Stomach (tissue), 9 donors: Measurements from ENCODE around the gene CSNK2A2. TPM values are rescaled to one million over a fixed set of nuclear protein-coding genes. Genes with fewer than 3 reads are reported as not detected.

ENCODE experiments used
- DNase-seq, 2 donors: peaks; one replicate each; pipeline versions ENCODE4 v3.0.0 to v3.0.0-alpha.2; 2013 to 2019
- H3K27ac ChIP-seq, 5 donors: fragments of 200-600 bp in 4 of 5; sonication (generic) in 4 of 5; one replicate each; pipeline ENCODE4 v1.5.1; 2013 to 2019; ENCODE audit warnings: mild to moderate bottlenecking in 1 of 5, moderate library complexity in 1 of 5
- H3K27me3 ChIP-seq, 3 donors: fragments of 200-600 bp; sonication (generic); one replicate each; pipeline ENCODE4 v1.5.1; 2017 to 2019; ENCODE audit warnings: mixed run types in 1 of 3
- H3K36me3 ChIP-seq, 4 donors: fragments of 200-600 bp; sonication (generic); 1 replicate in 3 of 4; 2 replicates in 1 of 4; pipeline ENCODE4 v1.5.1; 2016 to 2019
- H3K4me1 ChIP-seq, 4 donors: fragments of 200-600 bp; sonication (generic); one replicate each; pipeline ENCODE4 v1.5.1; 2016 to 2019
- H3K4me3 ChIP-seq, 4 donors: fragments of 200-600 bp; sonication (generic) in 3 of 4; one replicate each; pipeline ENCODE4 v1.5.1; 2016 to 2019; ENCODE audit warnings: mild to moderate bottlenecking in 1 of 4
- H3K9me3 ChIP-seq, 4 donors: fragments of 200-600 bp; sonication (generic); one replicate each; pipeline ENCODE4 v1.5.1; 2016 to 2019
- EP300 ChIP-seq: sonication (generic); formaldehyde crosslinking; IDR thresholded peaks from one replicate; pipeline ENCODE4 v1.6.1; 2017; ENCODE audit warnings: antibody characterized with exemption
- POLR2A ChIP-seq, 4 donors: fragments of 450-650 bp; IDR thresholded peaks; one replicate each; pipeline ENCODE4 v1.6.1; 2016; ENCODE audit warnings: antibody characterized with exemption in 4 of 4, control low read depth in 2 of 4, mild to moderate bottlenecking in 1 of 4, moderate library complexity in 1 of 4
- POLR2AphosphoS5 ChIP-seq, 3 donors: sonication (generic); formaldehyde crosslinking; IDR thresholded peaks; one replicate each; pipeline ENCODE4 v1.6.1; 2016; ENCODE audit warnings: antibody characterized with exemption in 3 of 3
- WGBS, 5 donors: extraction: QIAGEN DNeasy Blood & Tissue Kit in 3 of 5; methylation state at CpG; one replicate each; pipeline versions ENCODE4 v1.1.5 to v1.1.7; 2013 to 2018; 5-methylcytosine and 5-hydroxymethylcytosine counted together
- intact Hi-C: fragments of 100-400 bp; cut with DNase I; formaldehyde crosslinking; loops from one replicate; pipeline ENCODE4 v1.15.1; 2023; ENCODE audit warnings: low total_unique reads
- polyA plus RNA-seq, 3 donors: library from polyadenylated mRNA; stranded (reverse); fragments of 200-250 nt; gene quantifications; one replicate each; pipeline ENCODE4 v1.2.3, GENCODE V29; 2013
- total RNA-seq, 5 donors: library from RNA; depleted of rRNA; stranded (reverse); fragments of >200 nt; gene quantifications; one replicate each; pipeline versions ENCODE4 v1.1.0 to v1.2.3, GENCODE V29; 2014 to 2016
- TF ChIP-seq, protein P1 (sequence below), 7 experiments: fragments of 450-650 bp in 4 of 7; fragments of 200-600 bp in 3 of 7; sonication (generic) in 3 of 7; IDR thresholded peaks; one replicate each; pipeline ENCODE4 v1.5.1; 2016 to 2019; ENCODE audit warnings: antibody characterized with exemption in 7 of 7, control low read depth in 2 of 7, mild to moderate bottlenecking in 1 of 7
- donor health status: healthy with polysubstance abuse.
- donor health status: Bipolar disorder and iron deficiency.
- donor health status: healthy.

Gene CSNK2A2
- total and polyA plus RNA-seq, 8 donors, result 13.4 to 83.0 (median 38.9) TPM

DNA sequence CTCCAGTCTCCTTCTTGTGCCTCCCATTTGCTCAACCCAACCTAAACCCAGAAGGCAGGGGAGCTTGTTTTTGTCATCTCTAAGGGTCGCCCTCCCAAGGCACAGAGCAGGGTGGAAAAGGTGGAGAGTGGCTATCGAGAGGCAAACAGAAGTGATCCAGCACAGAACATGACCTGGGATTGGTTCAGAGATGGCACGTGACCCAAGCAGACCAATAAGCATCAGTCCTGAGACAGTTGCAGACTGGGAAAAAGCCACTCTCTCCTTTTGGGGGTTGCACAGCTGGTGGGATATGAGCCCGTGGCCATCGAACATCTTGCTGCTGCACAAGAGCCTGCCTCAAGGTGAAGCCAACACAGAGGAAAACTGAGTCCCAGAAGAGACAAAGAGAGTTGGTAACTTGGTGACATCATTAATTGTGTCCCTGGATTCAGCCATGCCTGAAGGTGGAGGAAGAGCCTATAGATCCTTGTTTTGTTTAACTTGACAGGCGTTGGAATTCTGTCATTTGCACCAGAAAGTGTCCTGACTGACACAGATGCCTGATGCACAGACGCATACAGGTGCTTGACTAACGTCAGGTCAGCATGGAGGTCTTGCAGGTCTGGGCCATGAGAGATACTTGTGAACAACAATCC lies 28.2 kb upstream of the CSNK2A2 start:
- Histone ChIP-seq H3K4me3 (no peak overlapping the region), H3K27me3 (no peaks in the 10 kb centered on the region), H3K9me3 (no peaks in the 10 kb centered on the region), H3K4me1 (no peaks in the 10 kb centered on the region), H3K36me3 (no peaks in the 10 kb centered on the region), H3K27ac (no peak overlapping the region)
- intact Hi-C loops, result no loop called here
- TF ChIP-seq POLR2AphosphoS5 (IDR thresholded peaks at IDR 0.05) (no peak), POLR2A (IDR thresholded peaks at IDR 0.05) (no peak), EP300 (no peak)
- TF ChIP-seq, protein P1, sequence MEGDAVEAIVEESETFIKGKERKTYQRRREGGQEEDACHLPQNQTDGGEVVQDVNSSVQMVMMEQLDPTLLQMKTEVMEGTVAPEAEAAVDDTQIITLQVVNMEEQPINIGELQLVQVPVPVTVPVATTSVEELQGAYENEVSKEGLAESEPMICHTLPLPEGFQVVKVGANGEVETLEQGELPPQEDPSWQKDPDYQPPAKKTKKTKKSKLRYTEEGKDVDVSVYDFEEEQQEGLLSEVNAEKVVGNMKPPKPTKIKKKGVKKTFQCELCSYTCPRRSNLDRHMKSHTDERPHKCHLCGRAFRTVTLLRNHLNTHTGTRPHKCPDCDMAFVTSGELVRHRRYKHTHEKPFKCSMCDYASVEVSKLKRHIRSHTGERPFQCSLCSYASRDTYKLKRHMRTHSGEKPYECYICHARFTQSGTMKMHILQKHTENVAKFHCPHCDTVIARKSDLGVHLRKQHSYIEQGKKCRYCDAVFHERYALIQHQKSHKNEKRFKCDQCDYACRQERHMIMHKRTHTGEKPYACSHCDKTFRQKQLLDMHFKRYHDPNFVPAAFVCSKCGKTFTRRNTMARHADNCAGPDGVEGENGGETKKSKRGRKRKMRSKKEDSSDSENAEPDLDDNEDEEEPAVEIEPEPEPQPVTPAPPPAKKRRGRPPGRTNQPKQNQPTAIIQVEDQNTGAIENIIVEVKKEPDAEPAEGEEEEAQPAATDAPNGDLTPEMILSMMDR (IDR thresholded peaks at IDR 0.05), result no peak
- DNase-seq, result no peak
- WGBS, 5 donors, result 76 to 88% (median 85%) methylated on average over 8 of the region's 8 CpGs

DNA sequence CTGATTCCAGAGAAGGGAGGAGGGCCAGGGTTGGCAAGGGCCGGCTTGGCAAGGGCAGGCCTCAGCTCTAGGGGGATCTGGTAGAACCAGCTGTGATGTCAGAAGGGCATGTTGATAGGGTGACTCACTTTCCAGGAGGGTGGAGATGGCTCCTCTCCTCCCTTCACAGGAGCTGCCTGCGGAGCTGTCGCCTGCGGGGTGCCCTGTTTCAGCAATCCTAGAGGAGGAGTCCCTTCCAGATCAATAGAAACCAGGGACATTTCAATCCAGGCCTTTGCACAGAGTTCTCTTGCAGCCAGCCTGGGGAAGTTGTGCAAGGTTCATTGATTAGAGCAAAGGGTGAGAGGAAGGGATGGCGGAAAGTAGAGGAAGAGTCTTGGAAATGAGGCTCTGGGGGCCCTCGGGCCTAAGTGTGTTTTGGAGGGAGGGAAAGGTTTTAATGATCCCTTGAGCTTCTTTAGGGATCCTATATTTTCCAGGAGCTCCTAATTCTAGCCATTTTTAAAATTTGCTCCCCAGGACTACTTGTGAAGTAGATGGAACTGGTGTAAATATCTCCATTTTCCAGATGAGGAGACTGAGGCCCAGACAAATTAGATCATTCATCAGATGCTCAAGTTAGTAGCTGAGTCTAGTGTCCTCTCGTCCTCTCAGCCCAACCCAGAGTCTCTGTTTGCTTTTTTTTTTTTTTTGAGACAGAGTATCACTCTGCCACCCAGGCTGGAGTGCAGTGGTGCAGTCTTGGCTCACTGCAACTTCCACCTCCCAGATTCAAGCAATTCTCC lies 24.8 kb upstream of the CSNK2A2 start:
- Histone ChIP-seq H3K4me1 (no peaks in the 10 kb centered on the region), H3K4me3 (no peak overlapping the region), H3K36me3 (no peaks in the 10 kb centered on the region), H3K9me3 (peaks cover 0 to 5% (median under 1%) of the 10 kb centered on the region in 4 donors), H3K27ac (no peak overlapping the region), H3K27me3 (no peaks in the 10 kb centered on the region)
- peak in 1 of 2 donors; percentile 65 for DNase-seq
- 66 to 85% (median 69%) methylated on average over 7 of the region's 7 CpGs for WGBS, 5 donors
- intact Hi-C loops, result no loop called here
- TF ChIP-seq, protein P1 (IDR thresholded peaks at IDR 0.05), result no peak
- no peak for TF ChIP-seq POLR2A (IDR thresholded peaks at IDR 0.05)
- no peak for TF ChIP-seq EP300
- TF ChIP-seq POLR2AphosphoS5 (IDR thresholded peaks at IDR 0.05), result no peak

DNA sequence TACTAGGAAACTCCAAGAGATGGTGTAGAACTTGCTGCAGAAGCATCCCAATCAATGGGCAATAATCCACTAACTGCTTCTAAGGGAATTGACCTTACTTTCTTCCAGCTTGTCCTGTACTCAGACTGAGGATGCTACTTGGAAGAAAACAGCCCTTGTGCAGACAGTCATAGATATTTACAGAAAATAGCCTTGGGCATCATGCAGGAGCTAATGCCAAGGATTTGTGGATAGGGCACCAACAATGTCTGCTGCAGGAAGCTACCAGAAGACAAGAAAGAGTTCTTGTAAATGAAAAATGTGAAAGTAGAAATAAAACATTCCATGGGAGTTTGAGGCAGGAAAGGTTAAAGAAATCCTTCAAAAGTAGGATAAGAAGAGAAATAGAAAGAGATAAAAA lies 21.5 kb upstream of the CSNK2A2 start:
- Histone ChIP-seq H3K27ac (no peak overlapping the region), H3K4me3 (no peak overlapping the region), H3K27me3 (peaks cover 0 to 6% (median 0%) of the 10 kb centered on the region in 3 donors), H3K9me3 (peaks cover 0 to 17% (median 5%) of the 10 kb centered on the region in 4 donors), H3K4me1 (no peaks in the 10 kb centered on the region), H3K36me3 (no peaks in the 10 kb centered on the region)
- DNase-seq, result no peak
- TF ChIP-seq, protein P1 (IDR thresholded peaks at IDR 0.05), result no peak
- no peak for TF ChIP-seq POLR2AphosphoS5 (IDR thresholded peaks at IDR 0.05)
- no peak for TF ChIP-seq POLR2A (IDR thresholded peaks at IDR 0.05)
- no peak for TF ChIP-seq EP300
- intact Hi-C loops, result no loop called here

DNA sequence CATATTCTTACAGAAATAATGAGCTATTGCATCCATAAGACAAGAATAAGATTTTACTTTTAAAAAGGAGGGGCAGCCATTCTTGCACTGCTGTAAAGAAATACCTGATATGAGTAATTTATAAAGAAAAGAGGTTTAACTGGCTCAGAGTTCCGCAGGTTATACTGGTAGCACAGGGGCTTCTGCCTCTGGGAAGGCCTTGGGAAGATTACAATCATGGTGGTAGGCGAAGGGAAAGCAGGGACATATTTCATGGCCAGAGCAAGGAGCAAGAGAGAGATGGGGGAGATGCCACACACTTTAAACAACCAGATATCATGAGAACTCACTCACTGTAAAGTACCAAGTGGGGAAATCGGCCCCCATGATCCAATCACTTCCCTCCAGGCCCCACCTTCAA lies 20.9 kb upstream of the CSNK2A2 start:
- Histone ChIP-seq H3K4me1 (no peaks in the 10 kb centered on the region), H3K27me3 (peaks cover 0 to 8% (median 0%) of the 10 kb centered on the region in 3 donors), H3K36me3 (no peaks in the 10 kb centered on the region), H3K9me3 (peaks cover 0 to 17% (median 5%) of the 10 kb centered on the region in 4 donors), H3K27ac (no peak overlapping the region), H3K4me3 (no peak overlapping the region)
- intact Hi-C loops, result no loop called here
- DNase-seq, result no peak
- no peak for TF ChIP-seq POLR2A (IDR thresholded peaks at IDR 0.05)
- TF ChIP-seq, protein P1 (IDR thresholded peaks at IDR 0.05), result no peak
- no peak for TF ChIP-seq EP300
- no peak for TF ChIP-seq POLR2AphosphoS5 (IDR thresholded peaks at IDR 0.05)
- WGBS, 5 donors, result 29 to 56% (median 48%) methylated on average over 3 of the region's 3 CpGs
